Gastroesophageal sphincter (tissue), 4 donors: ENCODE measurements around the gene CBX7. TPM values are rescaled to one million over a fixed set of nuclear protein-coding genes. Genes with fewer than 3 reads are reported as not detected.

Source experiments
- ATAC-seq: fragments of 150-250 bp; one replicate; pipeline ENCODE4 v1.9.1; 2016; ENCODE audit warnings: mild to moderate bottlenecking, moderate library complexity
- H3K27ac ChIP-seq, 4 donors: fragments of 200-600 bp; sonication (generic) in 3 of 4; 1 replicate in 3 of 4; 2 replicates in 1 of 4; pipeline ENCODE4 v1.5.1; 2016 to 2019
- H3K27me3 ChIP-seq: fragments of 200-600 bp; sonication (generic); one replicate; pipeline ENCODE4 v1.5.1; 2019
- H3K36me3 ChIP-seq, 2 donors: fragments of 200-600 bp; sonication (generic); one replicate each; pipeline ENCODE4 v1.5.1; 2019; ENCODE audit warnings: control low read depth in 1 of 2
- H3K4me1 ChIP-seq, 3 donors: fragments of 200-600 bp; sonication (generic); 1 replicate in 2 of 3; 2 replicates in 1 of 3; pipeline ENCODE4 v1.5.1; 2016 to 2019; ENCODE audit warnings: control low read depth in 2 of 3
- H3K4me3 ChIP-seq, 2 donors: fragments of 200-600 bp; sonication (generic); one replicate each; pipeline ENCODE4 v1.5.1; 2019; ENCODE audit warnings: mild to moderate bottlenecking in 1 of 2, moderate library complexity in 1 of 2
- H3K9me3 ChIP-seq, 3 donors: fragments of 200-600 bp; sonication (generic); one replicate each; pipeline ENCODE4 v1.5.1; 2017 to 2019; ENCODE audit warnings: control low read depth in 2 of 3
- EP300 ChIP-seq: sonication (generic); formaldehyde crosslinking; IDR thresholded peaks from one replicate; pipeline ENCODE4 v1.6.1; 2017; ENCODE audit warnings: antibody characterized with exemption, mild to moderate bottlenecking
- POLR2A ChIP-seq, 2 donors: fragments of 450-650 bp; IDR thresholded peaks; one replicate each; pipeline ENCODE4 v1.6.1; 2017; ENCODE audit warnings: antibody characterized with exemption in 2 of 2, mild to moderate bottlenecking in 2 of 2, moderate library complexity in 1 of 2
- POLR2AphosphoS5 ChIP-seq: sonication (generic); formaldehyde crosslinking; IDR thresholded peaks from one replicate; pipeline ENCODE4 v1.6.1; 2017; ENCODE audit warnings: antibody characterized with exemption
- WGBS, 2 donors: methylation state at CpG; one replicate each; pipeline ENCODE4 v1.1.5; 2018; ENCODE audit warnings: low coverage in 1 of 2; 5-methylcytosine and 5-hydroxymethylcytosine counted together
- total RNA-seq, 4 donors: library from RNA; depleted of rRNA; stranded (reverse); fragments of >200 nt; gene quantifications; one replicate each; pipeline ENCODE4 v1.1.0, GENCODE V29; 2016
- TF ChIP-seq, protein P1 (sequence below), 4 experiments: fragments of 200-600 bp in 2 of 4; fragments of 450-650 bp in 2 of 4; sonication (generic) in 1 of 4; IDR thresholded peaks; one replicate each; pipeline ENCODE4 v1.5.1; 2017 to 2019; ENCODE audit warnings: antibody characterized with exemption in 4 of 4, mild to moderate bottlenecking in 2 of 4, moderate library complexity in 2 of 4

The CBX7 gene
- total RNA-seq, 4 donors from 2014 or later, result 102 to 223 (median 171) TPM

- Histone ChIP-seq H3K9me3 (no peaks in the 10 kb centered on the region), H3K4me1 (peaks cover 0 to 15% (median 4%) of the 10 kb centered on the region in 3 donors), H3K4me3 (no peak overlapping the region), H3K36me3 (no peaks in the 10 kb centered on the region), H3K27me3 (no peaks in the 10 kb centered on the region), H3K27ac (no peak overlapping the region)
- WGBS, 2 donors, result 80 to 83% methylated on average over 1 of the region's 6 CpGs
- no peak for ATAC-seq
- TF ChIP-seq EP300, result no peak
- TF ChIP-seq, protein P1, sequence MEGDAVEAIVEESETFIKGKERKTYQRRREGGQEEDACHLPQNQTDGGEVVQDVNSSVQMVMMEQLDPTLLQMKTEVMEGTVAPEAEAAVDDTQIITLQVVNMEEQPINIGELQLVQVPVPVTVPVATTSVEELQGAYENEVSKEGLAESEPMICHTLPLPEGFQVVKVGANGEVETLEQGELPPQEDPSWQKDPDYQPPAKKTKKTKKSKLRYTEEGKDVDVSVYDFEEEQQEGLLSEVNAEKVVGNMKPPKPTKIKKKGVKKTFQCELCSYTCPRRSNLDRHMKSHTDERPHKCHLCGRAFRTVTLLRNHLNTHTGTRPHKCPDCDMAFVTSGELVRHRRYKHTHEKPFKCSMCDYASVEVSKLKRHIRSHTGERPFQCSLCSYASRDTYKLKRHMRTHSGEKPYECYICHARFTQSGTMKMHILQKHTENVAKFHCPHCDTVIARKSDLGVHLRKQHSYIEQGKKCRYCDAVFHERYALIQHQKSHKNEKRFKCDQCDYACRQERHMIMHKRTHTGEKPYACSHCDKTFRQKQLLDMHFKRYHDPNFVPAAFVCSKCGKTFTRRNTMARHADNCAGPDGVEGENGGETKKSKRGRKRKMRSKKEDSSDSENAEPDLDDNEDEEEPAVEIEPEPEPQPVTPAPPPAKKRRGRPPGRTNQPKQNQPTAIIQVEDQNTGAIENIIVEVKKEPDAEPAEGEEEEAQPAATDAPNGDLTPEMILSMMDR (IDR thresholded peaks at IDR 0.05), result no peak
- TF ChIP-seq POLR2AphosphoS5, result no peak
- no peak for TF ChIP-seq POLR2A (IDR thresholded peaks at IDR 0.05)
These were observed 62.6 kb downstream of the CBX7 start for GRCh38 chr22:39089928-39090327.

DNA sequence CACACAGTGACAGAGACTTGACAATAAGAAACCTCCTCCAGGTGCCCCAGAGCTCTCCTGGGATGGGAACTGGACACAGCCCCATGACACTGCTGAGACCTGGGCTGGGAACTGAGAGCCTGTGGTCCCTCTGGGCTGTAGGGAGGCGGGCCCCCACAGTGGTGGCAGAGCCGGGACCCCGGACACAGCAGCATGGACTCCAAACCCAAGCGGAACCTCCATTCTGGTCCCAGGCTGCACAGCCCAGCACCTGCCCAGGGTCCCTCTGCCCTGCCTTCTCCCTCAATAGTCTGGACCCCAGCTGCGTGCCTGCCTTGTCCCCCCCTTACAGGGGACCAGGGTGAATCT is 63.8 kb downstream of the CBX7 start:
- Histone ChIP-seq H3K9me3 (no peaks in the 10 kb centered on the region), H3K36me3 (no peaks in the 10 kb centered on the region), H3K4me3 (no peak overlapping the region), H3K27me3 (no peaks in the 10 kb centered on the region), H3K27ac (no peak overlapping the region), H3K4me1 (peaks cover 0 to 15% (median 4%) of the 10 kb centered on the region in 3 donors)
- ATAC-seq, result no peak
- no CpG with 5 or more reads among the region's 5 CpGs for WGBS, 2 donors
- TF ChIP-seq POLR2A (IDR thresholded peaks at IDR 0.05), result no peak
- TF ChIP-seq, protein P1 (IDR thresholded peaks at IDR 0.05), result no peak
- TF ChIP-seq EP300, result no peak
- TF ChIP-seq POLR2AphosphoS5, result no peak

- no peaks in the 10 kb centered on the region for H3K9me3 ChIP-seq
- TF ChIP-seq POLR2AphosphoS5 (no peak), EP300 (no peak), POLR2A (IDR thresholded peaks at IDR 0.05) (no peak)
- TF ChIP-seq, protein P1 (IDR thresholded peaks at IDR 0.05), result no peak
- no peaks in the 10 kb centered on the region for H3K27me3 ChIP-seq
- H3K36me3 ChIP-seq, result no peaks in the 10 kb centered on the region
- peak overlapping the region in 2 of 4 donors; percentile 4 to 42 for H3K27ac ChIP-seq
- peak; percentile 72 for ATAC-seq
- WGBS, 2 donors, result 47 to 48% methylated on average over 7 to 10 of the region's 18 CpGs
- peaks cover 0 to 15% (median 4%) of the 10 kb centered on the region in 3 donors for H3K4me1 ChIP-seq
- H3K4me3 ChIP-seq, result no peak overlapping the region
These were observed 64.4 kb downstream of the CBX7 start for GRCh38 chr22:39087881-39088684.

DNA sequence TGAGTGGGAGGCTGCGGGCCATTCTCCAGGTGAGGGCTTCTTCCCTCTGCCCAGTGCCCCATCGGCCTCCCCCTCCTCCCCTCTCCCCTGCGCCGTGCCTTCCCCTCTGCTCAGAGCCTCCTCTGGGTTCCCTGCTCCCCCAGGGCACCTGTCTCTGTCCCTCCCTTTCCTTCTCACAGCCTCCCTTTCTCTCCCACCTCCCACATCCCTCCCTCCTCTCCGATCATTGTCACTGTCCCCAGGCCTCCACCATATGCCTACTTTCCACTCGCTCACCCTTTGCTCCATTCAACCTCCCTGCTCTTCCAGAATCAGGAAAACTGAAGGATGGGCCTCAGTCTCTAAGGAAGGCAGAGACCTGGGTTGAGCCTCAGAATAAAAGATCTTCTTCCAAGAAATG is 65.4 kb downstream of the CBX7 start:
- TF ChIP-seq POLR2AphosphoS5, result no peak
- TF ChIP-seq, protein P1 (IDR thresholded peaks at IDR 0.05), result no peak

DNA sequence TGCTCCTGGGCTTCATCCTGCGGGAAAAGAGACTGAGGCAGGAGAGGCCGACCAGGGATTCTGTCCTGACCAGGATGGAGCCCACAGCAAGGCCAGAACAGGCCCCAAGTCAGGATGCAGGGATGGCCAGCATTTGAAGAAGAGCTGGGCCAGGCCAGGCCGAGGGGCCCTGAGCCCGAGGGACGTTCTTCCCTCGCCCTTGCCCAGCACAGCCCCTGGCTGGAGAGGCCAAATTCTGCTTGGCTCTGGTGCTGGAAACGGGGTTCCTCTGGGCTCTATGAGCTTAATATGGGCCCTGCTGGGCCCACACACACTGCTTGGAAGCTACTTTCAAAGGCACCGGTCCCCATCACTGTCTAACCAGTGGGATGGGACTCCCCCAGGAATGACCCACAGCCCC is 67.8 kb downstream of the CBX7 start:
- Histone ChIP-seq H3K9me3 (no peaks in the 10 kb centered on the region), H3K4me1 (peaks cover 0 to 15% (median 4%) of the 10 kb centered on the region in 3 donors), H3K36me3 (peaks cover 0 to 24% of the 10 kb centered on the region in 2 donors), H3K27ac (no peak overlapping the region), H3K27me3 (no peaks in the 10 kb centered on the region), H3K4me3 (no peak overlapping the region)
- no peak for ATAC-seq
- WGBS, 2 donors, result 80% methylated on average over 2 of the region's 8 CpGs; no CpG with 5 or more reads in 1 of the 2 donors
- no peak for TF ChIP-seq POLR2AphosphoS5
- TF ChIP-seq, protein P1 (IDR thresholded peaks at IDR 0.05), result no peak
- TF ChIP-seq POLR2A (IDR thresholded peaks at IDR 0.05), result no peak
- no peak for TF ChIP-seq EP300

More for the DNA sequence above, 65.4 kb downstream of the CBX7 start:
- peaks cover 0 to 15% (median 4%) of the 10 kb centered on the region in 3 donors for H3K4me1 ChIP-seq
- 93 to 100% methylated on average over 3 of the region's 6 CpGs for WGBS, 2 donors
- peaks cover 0 to under 1% of the 10 kb centered on the region in 2 donors for H3K36me3 ChIP-seq
- no peak overlapping the region for H3K4me3 ChIP-seq
- H3K27ac ChIP-seq, result no peak overlapping the region
- H3K27me3 ChIP-seq, result no peaks in the 10 kb centered on the region
- no peaks in the 10 kb centered on the region for H3K9me3 ChIP-seq
- no peak for ATAC-seq
